Measurements from ENCODE around the gene MIA.

Gene MIA

GRCh38 chr19:40755791-40756190 lies 19.5 kb upstream of the MIA start:
- Histone ChIP-seq H3K4me1 (ENCODE audit: low read length) (0 out of 2 replicates have a peak, but pooled peaks cover 5% of the 10 kb centered on the region), H3K79me2 (ENCODE audit: low read length) (peaks cover 83% of the 10 kb centered on the region), H3K9me3 (replicated peaks; ENCODE audit: insufficient read depth, low read length) (no peaks in the 10 kb centered on the region), H4K20me1 (ENCODE audit: insufficient read depth, low read length) (peaks cover 32% of the 10 kb centered on the region), H3K4me3 (ENCODE audit: low read length) (no peak overlapping the region), H3K27ac (ENCODE audit: low read length) (no peak overlapping the region), H3K9me2 (replicated peaks; ENCODE audit: insufficient read depth, low read length) (no peaks in the 10 kb centered on the region), H2AFZ (ENCODE audit: low read length) (no peak overlapping the region), H3K36me3 (replicated peaks; ENCODE audit: insufficient read depth, low read length) (peaks cover 8% of the 10 kb centered on the region), H3F3A (ENCODE audit: insufficient read depth, low read length) (peaks cover 6% of the 10 kb centered on the region), H3K9ac (ENCODE audit: low read length) (no peak overlapping the region), H3K27me3 (replicated peaks; ENCODE audit: insufficient read depth, low read length) (no peaks in the 10 kb centered on the region), H3K4me2 (ENCODE audit: low read depth, low read length) (no peak overlapping the region)
- TF ChIP-seq EZH2phosphoT487 (IDR thresholded peaks at IDR 0.05; ENCODE audit: low read length) (no peak), CTCF (IDR thresholded peaks at IDR 0.05; ENCODE audit: low read length) (no peak), EZH2 (optimal IDR thresholded peaks at IDR 0.05; ENCODE audit: low read depth, low read length) (no peak)
- DNase-seq, result no peak

GRCh38 chr19:40756502-40757110 lies 18.7 kb upstream of the MIA start:
- H3K36me3 ChIP-seq (replicated peaks; ENCODE audit: insufficient read depth, low read length), result peaks cover 10% of the 10 kb centered on the region
- DNase-seq, result no peak

GRCh38 chr19:40758491-40758890 lies 16.8 kb upstream of the MIA start:
- Histone ChIP-seq H3K9me2 (replicated peaks; ENCODE audit: insufficient read depth, low read length) (no peaks in the 10 kb centered on the region), H3K79me2 (ENCODE audit: low read length) (peaks cover 77% of the 10 kb centered on the region), H2AFZ (ENCODE audit: low read length) (no peak overlapping the region), H3K27me3 (replicated peaks; ENCODE audit: insufficient read depth, low read length) (no peaks in the 10 kb centered on the region), H3K4me1 (ENCODE audit: low read length) (no peaks in the 10 kb centered on the region), H4K20me1 (ENCODE audit: insufficient read depth, low read length) (peaks cover 34% of the 10 kb centered on the region), H3K36me3 (replicated peaks; ENCODE audit: insufficient read depth, low read length) (peaks cover 17% of the 10 kb centered on the region), H3K9me3 (replicated peaks; ENCODE audit: insufficient read depth, low read length) (no peaks in the 10 kb centered on the region), H3K27ac (ENCODE audit: low read length) (no peak overlapping the region), H3K4me2 (ENCODE audit: low read depth, low read length) (no peak overlapping the region), H3F3A (ENCODE audit: insufficient read depth, low read length) (no peaks in the 10 kb centered on the region), H3K4me3 (ENCODE audit: low read length) (no peak overlapping the region), H3K9ac (ENCODE audit: low read length) (no peak overlapping the region)
- no peak for DNase-seq
- TF ChIP-seq CTCF (IDR thresholded peaks at IDR 0.05; ENCODE audit: low read length), result no peak
- no peak for TF ChIP-seq EZH2phosphoT487 (IDR thresholded peaks at IDR 0.05; ENCODE audit: low read length)
- no peak for TF ChIP-seq EZH2 (optimal IDR thresholded peaks at IDR 0.05; ENCODE audit: low read depth, low read length)

More at GRCh38 chr19:40756502-40757110, 18.7 kb upstream of the MIA start:
- H3K27ac ChIP-seq (ENCODE audit: low read length), result no peak overlapping the region
- no peak overlapping the region for H2AFZ ChIP-seq (ENCODE audit: low read length)
- H3K4me3 ChIP-seq (ENCODE audit: low read length), result no peak overlapping the region
- TF ChIP-seq EZH2phosphoT487 (IDR thresholded peaks at IDR 0.05; ENCODE audit: low read length), result no peak
- no peak for TF ChIP-seq CTCF (IDR thresholded peaks at IDR 0.05; ENCODE audit: low read length)
- TF ChIP-seq EZH2 (optimal IDR thresholded peaks at IDR 0.05; ENCODE audit: low read depth, low read length), result no peak
- H3K4me1 ChIP-seq (ENCODE audit: low read length), result 0 out of 2 replicates have a peak, but pooled peaks cover 5% of the 10 kb centered on the region
- no peaks in the 10 kb centered on the region for H3K9me3 ChIP-seq (replicated peaks; ENCODE audit: insufficient read depth, low read length)
- H3K27me3 ChIP-seq (replicated peaks; ENCODE audit: insufficient read depth, low read length), result no peaks in the 10 kb centered on the region
- H3K4me2 ChIP-seq (ENCODE audit: low read depth, low read length), result no peak overlapping the region
- no peak overlapping the region for H3K9ac ChIP-seq (ENCODE audit: low read length)
- H3F3A ChIP-seq (ENCODE audit: insufficient read depth, low read length), result peaks cover 2% of the 10 kb centered on the region
- H3K9me2 ChIP-seq (replicated peaks; ENCODE audit: insufficient read depth, low read length), result no peaks in the 10 kb centered on the region
- peaks cover 32% of the 10 kb centered on the region for H4K20me1 ChIP-seq (ENCODE audit: insufficient read depth, low read length)
- H3K79me2 ChIP-seq (ENCODE audit: low read length), result peaks cover 81% of the 10 kb centered on the region

Data from MM.1S (cell line).